GM18508 (cell line): ENCODE data around the gene FRMD4B.
"Not testable (repeated sequence)": the region's sequence is repeated elsewhere in the genome, so short reads cannot be mapped to it uniquely, and the experiment has no call there.

Source experiments
- ATAC-seq: cut with Tn5 transposase; IDR thresholded peaks from one replicate; pipeline ENCODE4 v1.9.1; 2021; ENCODE audit warnings: moderate number of reproducible peaks; ENCODE audit not compliant: insufficient read depth, unreplicated experiment

The FRMD4B gene

DNA sequence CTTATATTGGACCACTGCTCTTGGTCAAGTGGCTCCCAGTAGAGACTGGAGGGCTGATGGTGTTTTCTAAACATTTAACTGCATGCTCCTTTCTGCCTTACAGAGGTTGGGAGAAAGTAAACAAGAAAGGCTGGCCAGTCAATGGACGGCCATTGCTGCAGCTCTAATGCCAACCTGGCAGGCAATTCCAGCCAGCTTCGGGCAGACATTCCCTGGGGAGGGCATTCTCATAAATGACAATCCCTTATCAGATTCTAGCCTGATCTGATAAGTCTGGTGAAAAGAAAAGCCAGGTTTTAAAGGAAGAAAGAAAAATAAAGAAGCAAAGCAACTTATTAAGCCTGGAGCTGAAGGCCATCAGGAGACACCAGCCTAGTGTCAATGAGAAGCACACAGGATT, 60.7 kb downstream of the FRMD4B start:
- ATAC-seq: no peak

DNA sequence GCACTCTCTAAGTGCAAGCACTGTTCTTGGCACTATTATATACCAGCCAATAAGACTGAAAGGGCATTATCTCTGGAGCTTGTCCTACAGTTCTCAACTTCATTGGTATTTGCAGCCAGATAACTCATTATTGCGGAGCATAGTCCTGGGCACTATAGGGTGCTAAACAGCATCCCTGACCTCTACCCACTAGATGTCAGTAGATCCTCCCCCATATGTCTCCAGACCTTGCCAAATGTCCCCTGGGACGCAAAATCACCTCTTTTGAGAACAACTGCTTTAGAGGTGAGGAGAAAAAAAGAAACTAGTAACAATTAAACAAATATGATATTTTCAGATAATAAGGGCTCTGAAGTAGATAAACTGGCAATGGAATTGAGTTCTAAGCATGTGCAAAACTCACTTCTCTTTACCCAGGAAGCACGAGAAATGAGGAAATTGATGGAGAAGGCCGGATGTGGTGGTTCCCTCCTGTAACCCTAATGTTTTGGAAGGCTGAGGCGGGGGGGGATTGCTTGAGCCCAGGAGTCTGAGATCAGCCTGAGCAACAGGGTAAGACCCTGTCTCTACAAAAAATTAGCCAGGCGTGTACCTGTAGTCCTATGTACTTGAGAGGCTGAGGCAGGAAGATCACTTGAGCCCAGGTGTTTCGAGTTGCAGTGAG, 61.4 kb downstream of the FRMD4B start:
- ATAC-seq: peak; percentile 31

DNA sequence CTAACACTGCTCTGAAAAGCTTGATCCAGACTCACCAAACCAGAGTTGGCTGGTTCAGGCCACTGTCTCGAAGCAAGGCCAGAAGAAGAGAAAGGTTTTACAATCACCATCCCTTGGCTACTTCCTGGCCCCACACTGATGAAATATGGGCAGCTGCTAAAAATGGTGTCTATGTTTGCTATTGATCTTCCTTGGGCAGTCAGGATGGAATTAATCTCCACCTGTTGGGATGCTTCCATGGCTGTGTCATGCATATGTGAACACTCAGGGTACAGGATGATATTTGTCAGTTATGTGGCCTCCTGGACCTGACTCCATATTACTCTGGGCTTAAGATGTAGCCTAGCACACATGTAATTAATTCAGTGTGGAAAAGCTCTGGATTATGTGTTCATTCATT, 61.9 kb downstream of the FRMD4B start:
- no peak for ATAC-seq

DNA sequence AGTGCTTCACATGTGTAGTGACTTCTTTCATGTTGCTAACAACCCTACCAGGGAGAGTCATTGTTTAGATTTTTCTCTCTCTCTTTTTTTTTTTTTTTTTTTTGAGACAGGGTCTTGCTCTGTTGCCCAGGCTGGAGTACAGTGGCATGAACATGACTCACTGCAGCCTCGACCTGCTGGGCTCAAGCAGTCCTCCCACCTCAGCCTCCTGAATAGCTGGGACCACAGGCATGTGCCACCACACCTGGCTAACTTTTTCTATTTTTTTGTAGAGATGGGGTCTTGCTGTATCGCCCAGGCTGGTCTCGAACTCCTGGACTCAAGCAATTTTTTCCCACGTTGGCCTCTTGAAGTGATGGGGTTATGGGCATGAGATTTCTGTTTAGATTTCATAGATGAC, 63.4 kb downstream of the FRMD4B start:
- not testable (repeated sequence) for ATAC-seq

DNA sequence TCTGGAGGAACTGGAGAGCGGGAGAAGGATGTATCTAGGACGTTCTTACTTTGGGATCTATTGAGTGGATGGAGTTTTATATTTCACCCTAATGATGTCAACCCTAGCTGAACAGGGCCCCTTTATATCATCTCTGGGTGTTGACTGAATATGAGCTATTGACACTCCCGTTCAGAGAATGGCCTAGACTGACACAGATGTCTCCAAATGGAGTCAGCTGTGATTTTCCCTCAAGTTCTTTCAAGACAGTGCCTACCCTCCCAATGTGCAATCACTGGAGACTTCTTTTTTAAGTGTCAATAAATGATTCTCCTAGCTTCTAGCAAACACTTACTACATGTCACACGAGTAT, 63.8 kb downstream of the FRMD4B start:
- no peak for ATAC-seq

DNA sequence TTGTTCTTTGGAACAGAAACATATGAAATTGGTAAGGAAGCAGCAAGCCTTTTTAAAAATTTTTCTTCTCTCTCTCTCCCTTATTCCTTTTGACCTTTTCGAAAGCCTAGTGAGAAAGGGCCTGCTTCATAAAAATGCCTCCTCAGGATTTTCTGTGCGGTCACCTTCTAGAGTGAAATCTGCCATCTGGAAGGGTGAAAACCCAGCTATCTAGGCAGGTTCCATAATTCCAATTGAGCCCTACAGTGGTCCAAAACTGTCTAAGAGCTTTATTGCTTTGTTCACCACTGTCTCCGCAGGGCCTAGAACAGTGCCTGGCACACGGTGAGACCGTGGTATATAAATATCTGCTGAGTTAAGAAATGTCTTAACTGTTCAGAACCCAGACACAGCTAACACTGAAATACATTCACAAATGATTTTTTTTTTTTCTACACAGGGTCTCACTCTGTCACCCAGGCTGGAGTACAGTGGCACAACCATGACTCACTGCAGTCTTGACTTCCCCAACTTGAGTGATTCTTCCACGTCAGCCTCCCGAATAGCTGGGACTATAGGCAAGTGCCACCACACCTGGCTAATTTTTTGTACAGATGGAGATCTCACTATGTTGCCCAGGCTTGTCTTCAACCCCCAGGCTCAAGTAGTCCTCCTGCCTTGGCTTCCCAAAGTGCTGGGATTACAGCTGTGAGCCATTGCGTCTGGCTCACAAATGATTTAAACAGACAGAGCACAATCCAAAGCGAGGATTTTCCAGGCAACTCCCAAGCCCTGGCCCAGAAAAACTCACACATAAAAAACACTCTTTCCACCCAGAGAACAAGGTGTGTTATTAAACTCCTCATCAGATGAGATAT, 64.4 kb downstream of the FRMD4B start:
- ATAC-seq: no peak

DNA sequence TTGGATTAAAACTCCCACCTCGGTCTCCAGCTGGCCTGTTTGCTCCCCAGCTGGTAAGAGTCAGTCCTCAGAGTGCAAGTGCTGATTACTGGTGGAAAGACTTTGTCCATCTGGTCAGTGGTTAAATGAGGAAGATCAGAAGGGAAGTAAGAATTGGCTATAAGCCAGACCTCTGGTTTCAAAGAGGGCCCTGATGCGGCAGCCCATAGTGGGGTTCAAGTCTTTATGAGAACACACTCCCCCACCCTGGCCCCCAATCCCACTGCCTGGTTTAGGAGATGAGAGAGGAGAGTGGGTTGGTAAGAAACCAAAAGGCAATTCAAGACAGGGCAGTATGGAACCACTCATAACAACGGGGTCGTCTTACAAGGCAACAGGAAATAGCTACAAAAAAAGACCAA, 65.0 kb downstream of the FRMD4B start:
- ATAC-seq: no peak

DNA sequence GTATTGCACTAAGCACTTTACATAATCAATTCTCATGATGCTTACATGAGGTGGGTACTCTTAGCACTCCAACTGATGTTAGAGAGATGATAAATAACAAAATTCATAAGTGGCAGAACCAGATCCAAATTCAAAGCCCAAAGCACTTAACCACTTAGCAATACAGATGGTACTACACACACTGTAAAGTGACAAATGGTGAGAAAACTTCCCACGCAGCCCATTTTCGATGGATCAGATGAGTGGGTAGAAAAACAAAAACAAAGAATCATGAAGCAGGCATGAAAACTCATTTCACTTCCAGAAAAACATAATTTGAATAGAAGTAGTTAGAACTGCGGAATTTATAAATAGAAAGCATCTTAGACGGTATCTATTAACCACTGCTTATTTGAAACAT, 66.2 kb downstream of the FRMD4B start:
- no peak for ATAC-seq

DNA sequence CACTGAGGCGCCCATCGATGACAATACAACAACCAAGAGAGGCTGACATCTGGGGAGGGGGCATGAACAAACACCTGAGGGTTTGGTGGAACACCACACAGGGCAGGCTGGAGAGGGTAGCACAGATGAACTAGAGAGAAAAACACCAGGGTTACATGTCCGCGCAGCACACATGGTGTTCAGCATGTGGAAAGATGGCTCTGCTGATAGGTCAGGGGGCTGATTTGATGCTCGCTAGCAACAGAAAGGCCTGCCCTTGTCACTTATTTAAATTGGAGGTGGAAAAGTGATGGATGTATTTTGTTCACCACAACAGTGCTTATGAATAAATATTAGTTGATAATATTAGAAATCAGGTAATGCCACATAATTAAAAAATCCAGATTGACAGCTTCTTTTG, 67.5 kb downstream of the FRMD4B start:
- no peak for ATAC-seq

DNA sequence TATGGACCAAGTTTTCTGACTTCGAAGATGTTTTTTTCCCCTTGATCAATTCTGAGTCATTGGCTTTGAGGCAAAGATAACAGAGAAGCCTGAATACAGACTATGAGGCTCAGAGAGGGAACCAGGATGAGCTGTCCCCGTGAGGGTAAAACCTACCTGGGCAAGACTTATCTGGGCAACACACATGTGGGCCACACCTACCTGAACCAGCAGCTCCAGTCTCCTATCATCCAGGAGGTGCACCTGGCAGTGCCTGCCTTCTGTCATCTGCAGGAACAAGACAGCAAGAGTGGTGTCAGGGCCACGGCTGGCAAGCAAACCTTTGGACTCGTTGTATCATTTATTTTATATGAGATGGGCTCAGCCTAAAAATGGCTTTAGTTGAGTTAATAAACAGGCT, 72.6 kb downstream of the FRMD4B start:
- no peak for ATAC-seq

DNA sequence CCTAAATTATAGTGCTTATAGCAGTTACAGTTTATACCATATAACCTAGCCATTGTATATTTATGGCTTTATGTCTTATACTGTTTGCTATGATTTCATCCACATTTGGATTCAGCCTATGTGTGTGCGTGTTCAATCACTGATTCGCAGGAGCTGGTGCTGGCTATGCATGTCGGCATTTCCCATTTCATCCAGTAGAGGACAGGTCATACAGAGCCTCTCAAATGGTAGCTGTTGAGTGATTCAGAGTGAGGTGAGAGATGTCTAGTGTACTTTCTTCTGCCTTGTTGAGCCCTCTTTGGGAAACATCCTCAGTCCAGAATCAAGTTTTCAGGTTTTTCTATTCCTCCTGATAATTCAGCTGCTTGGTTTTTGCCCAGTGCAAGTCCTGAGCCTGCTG, 76.1 kb downstream of the FRMD4B start:
- no peak for ATAC-seq

DNA sequence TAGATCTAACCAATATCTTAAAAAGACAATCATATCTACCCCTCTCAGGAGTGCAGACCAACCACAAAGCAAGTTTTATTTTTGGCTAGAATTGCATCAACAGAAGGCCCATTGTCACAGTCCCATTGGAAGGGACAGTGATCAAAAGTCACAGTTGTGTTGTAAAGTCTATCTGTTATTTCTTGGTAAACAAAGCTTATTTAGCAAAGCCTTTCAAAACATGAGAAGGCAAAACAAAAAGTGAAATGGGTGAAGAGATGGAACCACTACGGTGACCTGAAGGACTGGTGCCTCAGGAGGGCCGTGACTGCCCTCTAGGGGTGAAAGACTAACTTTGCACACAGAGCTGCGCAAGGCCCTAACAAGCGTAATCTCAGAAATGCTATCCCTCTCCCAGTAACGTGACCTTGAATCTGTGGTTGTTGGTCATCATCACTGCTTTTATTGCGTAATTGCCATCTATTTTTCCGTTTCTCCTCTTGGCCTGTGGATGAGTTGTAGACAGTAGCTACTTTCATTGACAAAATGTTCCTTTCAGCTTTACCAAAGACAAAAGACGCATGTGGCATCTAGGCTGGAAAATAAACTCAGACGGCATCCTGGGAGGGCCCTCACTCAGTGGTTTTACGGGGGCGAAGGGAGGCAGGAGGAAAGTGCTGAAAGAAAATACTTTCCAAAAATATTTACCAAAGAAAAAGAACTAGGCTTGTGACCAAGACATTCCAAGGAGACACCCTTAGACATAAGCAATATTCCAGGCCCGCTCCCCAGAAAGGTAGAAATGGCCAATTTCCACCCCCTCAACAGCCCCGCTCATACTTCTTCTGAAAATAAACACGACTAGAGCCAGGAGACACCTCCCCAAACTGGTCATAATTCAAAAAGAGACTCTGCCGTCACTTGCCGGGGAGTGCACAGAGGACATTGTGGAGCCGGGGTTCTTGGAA, 79.4 kb downstream of the FRMD4B start:
- peak; percentile 97 for ATAC-seq

DNA sequence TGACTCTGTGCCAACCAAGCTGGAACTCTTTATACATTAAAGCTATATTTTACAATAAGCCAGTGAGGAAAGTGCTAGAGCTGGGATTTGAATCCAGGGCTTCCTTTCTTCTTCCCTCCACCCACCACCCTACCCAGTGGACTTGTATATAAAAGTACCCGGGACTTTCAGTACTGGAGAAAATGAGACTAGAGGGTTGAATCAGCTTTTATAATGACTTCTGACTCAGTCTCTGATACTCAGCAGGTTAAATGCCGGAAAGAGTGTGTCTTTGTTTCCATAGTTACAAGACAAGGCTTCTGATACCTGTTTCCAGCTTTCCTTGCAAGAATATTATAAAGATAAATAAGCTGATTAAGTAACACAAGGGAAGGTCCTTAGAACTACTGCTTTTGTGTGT, 80.9 kb downstream of the FRMD4B start:
- no peak for ATAC-seq

DNA sequence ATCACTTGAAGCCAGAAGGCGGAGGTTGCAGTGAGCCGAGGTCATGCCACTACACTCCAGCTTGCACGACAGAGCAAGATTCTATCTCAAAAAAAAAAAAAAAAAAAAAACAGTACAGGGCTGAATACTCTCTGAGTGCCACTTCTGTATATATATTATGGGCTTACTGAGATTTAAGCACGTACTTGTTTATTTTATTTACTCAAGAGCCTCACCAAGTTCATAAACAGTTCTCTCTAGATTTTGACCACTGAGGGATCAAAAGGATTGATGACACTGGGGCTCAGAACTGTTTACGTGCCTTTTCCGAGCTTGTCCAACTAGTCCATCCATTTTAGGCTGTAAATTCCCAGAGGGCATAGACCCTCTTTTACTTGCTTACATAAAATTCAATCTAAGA, 81.5 kb downstream of the FRMD4B start:
- no peak for ATAC-seq

DNA sequence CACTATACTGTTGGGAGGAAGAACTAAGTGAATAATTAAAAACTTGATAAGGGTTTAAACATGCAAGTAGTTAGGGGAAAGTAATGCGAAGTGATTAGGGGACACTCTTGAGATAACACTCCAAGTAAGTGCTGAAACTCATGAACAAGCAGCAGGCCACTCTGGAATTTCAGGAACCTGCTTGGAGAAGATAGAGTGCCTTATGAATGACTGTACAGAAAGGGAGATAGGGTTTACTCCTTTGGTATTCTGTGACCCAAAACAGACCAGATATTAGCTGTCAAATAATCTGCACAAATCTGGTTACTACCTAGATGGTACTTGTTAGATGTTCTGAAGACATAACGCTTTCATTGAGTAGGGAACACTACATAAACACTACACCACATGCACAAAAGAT, 85.6 kb downstream of the FRMD4B start:
- ATAC-seq: no peak

DNA sequence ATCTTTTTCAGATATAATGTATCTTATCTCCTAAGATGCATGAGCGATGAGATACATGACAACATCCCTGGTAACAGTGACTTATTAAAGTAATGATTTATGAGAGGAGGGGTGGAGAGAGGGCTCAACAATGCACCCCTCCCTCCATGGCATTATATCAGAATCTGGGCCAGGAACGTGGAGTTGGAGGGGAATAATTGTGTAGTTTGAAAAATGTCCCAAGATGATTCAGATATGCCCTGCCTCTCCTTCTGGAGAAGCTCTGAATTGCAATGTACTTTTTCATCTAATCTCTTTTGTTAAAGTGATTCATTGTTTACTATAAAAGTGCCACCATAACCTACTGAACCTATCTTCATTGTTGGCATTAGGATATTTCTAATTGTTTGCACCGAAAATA, 86.5 kb downstream of the FRMD4B start:
- ATAC-seq: no peak

DNA sequence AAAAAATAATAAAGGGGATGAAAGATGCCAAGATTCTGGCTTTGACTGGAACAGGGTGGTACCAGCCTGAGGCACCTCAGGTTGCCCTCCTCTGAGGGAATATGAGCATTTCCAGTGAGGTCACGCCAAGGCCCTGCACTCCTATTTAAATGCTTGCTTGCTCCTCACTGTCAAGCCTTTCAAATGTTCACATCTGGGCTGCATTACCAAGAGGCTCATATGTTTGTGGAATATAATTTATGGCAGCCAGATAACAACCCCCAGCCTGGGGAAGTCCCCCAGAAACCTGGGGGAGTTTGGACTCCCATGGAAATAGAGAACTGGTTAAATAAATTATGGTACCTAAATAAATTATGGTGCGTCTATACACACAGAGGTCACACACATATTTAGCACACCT, 88.4 kb downstream of the FRMD4B start:
- no peak for ATAC-seq

DNA sequence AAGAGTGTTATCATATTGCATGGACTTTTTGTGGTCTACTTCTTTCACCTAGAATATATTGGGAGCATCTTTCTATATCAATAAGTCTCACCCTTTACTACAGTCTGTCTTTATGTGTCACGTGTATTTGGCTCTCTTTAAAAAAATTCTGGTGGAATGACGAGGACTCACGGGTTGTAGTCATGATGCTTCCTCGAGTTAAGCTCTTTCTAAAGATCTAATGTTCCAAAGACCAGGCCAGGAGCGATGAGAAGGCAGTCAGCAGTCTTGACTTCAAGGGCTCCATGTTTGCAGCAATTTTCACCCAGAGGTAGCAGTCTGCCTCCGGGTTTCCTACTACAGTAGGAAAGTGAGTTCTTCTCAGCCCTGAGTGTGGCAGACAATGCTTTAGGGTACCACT, 88.9 kb downstream of the FRMD4B start:
- no peak for ATAC-seq

DNA sequence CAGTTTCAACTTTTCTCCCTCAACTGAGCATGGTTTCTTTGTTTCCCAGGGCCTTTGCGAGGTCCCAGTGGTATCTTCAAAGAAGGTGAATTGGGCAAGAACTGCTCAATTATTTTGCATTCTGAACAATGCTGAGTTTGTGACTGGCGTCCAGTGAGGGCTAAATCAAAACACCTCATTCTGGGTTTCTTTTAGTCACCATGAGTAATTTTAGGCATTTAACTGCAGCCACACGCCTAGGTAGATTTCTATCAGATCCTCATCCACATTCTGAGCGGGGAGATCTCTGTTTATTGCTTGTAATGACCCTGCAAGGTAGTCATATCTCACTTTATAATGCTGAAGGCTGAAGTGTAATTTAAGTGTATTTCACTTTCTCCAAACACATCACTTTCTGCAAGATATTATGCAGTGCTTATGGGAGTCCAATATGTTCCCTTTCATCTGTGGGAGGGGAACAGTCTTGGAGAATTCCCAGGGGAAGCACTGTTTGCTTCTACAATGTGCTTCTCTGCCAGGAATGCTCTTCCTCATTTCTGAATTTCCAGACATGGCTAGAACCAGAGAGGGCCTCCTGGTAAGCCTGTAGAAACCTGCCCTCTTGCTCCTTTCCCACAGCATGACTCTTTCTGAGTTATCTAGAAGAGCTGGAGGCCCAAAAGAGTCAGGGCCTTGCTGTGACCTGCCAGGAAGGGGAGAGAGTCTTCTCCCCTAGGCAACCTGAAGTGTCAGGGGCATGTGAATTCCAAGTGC, 91.7 kb downstream of the FRMD4B start:
- ATAC-seq: no peak

DNA sequence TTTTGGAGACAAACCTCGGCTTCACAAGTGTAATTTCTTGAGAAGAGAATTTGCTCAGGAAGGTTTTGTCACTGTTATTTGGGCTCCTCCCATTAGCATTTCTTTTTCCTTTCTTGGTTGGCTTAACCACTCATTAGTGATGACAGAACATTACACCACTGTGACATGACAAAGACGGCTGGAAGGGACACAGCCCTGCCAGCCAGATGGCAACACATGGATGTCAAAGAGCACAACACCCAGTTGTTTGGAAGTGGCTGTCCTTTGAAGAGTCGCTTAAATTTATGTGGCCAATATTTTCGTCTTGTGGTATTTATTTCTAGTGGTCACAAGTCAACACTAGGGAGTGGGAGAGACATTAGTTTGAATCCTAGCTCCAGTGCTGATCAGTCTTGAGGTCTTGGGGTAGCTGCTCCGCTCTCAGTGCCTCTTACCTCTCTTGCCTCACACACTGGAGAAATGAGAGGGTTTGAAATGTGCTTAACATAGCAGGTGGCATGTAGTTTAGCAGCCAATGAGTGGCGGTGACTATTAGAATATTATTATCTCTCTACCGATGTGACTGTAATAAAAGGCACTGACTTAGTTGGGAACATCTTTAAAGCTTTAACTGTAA, 92.8 kb downstream of the FRMD4B start:
- no peak for ATAC-seq
